NCI-H2107 treated with DMSO at 0.1 percent for 48 hours (cell line): ENCODE results near the gene CHAMP1.

Experiments used
- DNase-seq: peaks from one replicate; lab custom pipeline; 2025; ENCODE audit not compliant: unreplicated experiment; lab: John Stamatoyannopoulos, UW

CHAMP1 gene, protein sequence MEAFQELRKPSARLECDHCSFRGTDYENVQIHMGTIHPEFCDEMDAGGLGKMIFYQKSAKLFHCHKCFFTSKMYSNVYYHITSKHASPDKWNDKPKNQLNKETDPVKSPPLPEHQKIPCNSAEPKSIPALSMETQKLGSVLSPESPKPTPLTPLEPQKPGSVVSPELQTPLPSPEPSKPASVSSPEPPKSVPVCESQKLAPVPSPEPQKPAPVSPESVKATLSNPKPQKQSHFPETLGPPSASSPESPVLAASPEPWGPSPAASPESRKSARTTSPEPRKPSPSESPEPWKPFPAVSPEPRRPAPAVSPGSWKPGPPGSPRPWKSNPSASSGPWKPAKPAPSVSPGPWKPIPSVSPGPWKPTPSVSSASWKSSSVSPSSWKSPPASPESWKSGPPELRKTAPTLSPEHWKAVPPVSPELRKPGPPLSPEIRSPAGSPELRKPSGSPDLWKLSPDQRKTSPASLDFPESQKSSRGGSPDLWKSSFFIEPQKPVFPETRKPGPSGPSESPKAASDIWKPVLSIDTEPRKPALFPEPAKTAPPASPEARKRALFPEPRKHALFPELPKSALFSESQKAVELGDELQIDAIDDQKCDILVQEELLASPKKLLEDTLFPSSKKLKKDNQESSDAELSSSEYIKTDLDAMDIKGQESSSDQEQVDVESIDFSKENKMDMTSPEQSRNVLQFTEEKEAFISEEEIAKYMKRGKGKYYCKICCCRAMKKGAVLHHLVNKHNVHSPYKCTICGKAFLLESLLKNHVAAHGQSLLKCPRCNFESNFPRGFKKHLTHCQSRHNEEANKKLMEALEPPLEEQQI

DNA sequence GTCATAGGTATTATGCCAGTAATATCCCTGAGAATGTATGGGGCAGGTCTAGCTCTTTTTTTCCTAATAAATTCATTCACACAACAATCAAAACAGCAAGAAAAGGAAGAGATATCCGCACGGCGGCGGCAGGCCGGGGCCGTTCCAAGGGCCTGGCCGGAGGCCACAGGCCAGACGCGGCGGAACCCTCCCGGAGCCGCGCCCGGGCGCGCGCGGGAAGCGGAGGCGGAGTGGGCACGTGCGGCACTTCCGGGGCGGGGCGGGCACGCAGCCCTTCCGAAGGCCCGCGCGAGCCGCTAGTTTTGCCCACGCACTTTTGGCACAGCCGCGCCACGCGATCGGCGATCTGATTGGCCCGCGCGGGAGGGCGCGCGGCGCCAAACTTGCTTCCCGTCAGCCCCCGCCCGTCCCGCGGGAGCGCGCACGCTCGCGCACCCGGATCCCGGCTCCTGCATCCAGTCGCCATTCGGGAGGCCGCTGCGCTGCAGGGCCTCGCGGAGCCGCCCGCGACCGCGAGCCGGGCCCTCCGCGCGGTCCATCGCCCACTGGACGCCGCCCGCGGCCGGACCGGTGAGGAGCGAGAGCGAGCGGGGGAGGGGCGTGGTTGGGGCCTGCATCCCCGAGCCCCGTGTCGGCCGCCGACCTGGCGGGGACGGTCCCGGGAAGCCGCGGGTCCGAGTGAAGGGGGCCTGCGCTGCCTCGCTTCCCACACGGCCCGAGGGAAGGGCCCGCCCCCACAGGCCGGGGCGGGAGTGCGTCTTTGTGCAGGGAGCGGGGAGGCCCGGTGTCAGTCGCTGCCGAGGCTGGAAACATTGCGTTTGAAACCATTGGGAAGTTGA lies at the start of gene CHAMP1:
Gene CHAMP1 (plus strand): TSS at position 430 of the 839 bp plus-strand sequence. CDS start 9,340 bp downstream, outside the sequence.
- peak; percentile 57 for DNase-seq

DNA sequence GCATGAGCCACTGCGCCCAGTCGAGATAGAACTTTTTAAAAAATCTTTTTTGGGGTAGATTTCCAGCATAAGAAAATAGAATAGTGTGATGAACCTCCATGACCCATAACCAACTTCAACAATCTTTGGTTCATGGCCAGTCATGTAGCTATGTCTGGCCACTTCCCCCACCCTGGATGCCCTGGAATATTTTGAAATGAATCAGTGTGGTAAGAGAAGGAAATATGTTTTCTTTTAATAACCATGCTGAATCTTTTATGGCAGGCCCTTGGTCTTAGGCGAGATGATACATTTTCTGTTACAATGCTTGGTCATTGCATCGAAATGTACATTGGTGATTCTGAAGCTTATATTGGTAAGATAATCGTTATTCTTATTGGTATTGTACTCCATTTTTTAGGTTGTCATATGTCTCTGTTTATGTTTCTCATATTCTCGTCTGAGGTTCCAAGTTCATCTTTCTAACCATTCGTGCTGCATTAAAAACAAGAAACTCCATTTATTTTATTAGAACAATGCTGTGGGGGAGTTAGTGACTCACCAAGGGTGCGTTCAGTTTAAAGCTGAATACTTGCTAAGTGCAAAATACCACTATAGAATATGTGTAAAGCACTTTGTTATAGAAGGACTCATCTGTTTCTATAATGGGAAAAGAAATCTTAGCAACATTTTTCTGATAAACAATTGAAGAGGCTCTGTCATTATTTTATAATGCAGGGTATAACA lies 49.3 kb upstream of the CHAMP1 start:
- no peak for DNase-seq

GRCh38 chr13:114266241-114266640 lies 48.1 kb upstream of the CHAMP1 start:
- no peak for DNase-seq

GRCh38 chr13:114268344-114269280 lies 45.7 kb upstream of the CHAMP1 start:
- no peak for DNase-seq

DNA sequence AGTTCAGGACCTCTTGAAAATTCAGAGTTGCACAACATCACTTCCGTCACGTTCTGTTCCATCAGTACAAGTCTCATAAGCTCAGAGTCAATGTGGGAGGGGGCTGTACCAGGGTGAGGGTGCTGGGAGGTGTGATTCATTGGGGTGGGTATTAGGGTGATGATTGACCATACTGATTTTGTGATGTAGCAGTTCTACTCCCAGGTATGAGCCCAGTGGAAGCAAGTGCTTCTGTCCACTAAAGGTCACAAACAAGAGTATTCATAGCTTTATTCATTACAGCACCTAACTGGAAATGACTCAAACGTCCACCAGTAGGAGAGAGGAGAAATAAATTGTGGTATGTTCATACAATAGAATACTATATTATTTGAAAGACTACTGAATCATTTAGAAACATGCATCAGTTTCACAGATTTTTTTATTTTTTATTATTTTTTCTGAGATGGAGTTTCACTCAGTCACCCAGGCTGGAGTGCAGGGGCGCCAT lies 45.0 kb upstream of the CHAMP1 start:
- DNase-seq = no peak

DNA sequence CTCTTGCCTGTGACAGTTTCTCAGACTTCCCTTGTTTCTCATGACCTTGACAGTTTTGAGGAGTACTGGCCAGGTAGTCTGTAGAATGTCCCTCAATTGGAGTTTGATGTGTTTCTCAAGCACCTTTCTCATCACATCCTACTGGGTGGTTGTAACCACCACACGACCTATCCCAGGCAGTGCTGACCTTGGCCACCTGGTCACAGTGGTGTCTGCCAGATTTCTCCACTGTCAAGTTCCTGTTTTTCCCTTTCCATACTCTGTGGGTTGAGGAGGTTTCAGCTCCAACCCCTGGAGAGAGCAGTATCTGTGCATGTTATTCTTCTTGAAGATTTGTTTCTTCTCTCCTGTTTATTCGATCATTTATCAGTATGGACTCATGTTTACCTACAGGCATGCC lies 41.3 kb upstream of the CHAMP1 start:
- DNase-seq = no peak

GRCh38 chr13:114275304-114275703 lies 39.0 kb upstream of the CHAMP1 start:
- no peak for DNase-seq

- no peak for DNase-seq
Observed at GRCh38 chr13:114279146-114279545, 35.2 kb upstream of the CHAMP1 start.

GRCh38 chr13:114279758-114280355 lies 34.4 kb upstream of the CHAMP1 start:
- no peak for DNase-seq

DNA sequence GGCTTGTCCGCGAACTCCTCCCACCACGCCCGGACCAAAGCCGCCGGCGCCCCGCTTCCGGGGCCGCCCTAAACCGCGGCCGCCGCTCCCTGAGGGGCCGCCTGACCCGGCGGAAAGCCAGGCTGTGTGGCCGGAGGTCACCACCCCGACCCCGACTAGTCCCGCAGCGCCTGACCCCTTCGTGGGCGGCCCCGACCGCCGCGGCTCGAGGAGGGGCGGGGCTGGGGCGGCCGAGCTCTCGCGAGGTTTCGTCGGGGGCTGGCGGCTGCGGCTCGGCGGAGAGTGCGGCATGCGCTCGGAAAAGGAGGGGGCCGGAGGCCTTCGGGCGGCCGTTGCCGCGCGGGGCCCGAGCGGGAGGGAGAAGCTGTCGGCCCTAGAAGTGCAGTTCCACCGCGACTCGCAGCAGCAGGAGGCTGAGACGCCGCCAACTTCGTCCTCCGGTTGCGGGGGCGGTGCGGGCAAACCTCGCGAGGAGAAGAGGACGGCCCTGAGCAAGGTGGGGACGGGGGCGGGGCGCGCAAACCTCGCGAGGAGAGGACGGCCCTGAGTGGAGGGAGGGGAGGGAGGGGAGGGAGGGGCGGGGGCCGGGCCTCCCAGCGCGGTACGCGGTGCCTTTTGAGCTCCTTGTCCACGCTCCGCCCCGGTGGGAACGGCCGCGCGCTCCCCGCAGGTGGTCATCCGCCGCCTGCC lies 32.8 kb upstream of the CHAMP1 start, which contains the start of gene UPF3A:
Gene UPF3A (plus strand): TSS at position 251 of the 690 bp plus-strand sequence. CDS start 39 bp downstream, at position 290.
- peak; percentile 63 for DNase-seq

DNA sequence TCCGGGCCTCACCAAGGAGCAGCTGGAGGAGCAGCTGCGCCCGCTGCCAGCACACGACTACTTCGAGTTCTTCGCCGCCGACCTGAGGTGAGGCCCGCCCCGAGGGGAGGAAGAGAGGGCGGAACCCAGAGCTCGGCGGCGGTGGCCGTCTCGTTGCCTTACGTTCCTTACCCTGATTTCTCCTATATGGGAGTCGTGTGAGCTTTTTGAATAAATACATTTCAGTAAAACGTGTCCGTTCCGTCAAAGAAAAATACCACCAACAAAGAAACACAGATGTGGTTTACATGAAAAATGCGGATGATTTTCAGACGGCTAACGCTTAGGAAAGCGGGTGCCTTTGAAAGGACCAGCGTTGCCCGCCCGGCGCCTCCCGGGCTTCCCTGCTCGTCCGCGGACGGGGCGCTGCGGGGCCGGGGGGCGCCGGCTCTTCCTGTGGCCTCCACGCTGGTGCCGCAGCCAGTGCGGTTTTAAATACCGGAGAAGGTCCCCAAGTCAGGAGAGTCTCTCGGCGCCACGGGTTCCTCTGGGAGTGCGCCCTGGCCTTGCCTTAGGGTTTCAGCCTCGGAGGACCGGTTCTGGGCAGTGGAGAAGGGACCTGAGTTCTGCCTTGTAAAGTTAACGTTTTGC lies 32.1 kb upstream of the CHAMP1 start:
- DNase-seq = peak; percentile 63

DNA sequence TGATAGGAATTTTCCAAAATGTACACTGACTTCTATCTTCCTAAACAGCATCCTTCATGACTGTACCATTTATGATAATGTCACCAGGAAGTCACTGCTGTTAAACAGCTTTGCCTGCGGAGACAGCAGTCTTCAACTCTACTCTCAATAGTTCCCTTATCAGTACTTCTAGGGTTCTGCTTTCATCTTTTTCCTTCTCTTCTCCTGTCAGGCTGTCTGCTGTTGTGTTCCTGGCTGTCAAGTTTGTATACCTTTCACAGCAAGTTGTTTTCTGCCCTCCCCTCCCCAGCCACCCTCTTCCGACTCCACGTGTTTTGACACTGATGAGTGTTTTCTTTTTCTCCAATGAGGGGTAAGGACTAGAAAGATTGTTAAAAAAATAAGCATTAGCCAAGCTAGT lies 30.7 kb upstream of the CHAMP1 start:
- DNase-seq = no peak

- DNase-seq = no peak
Observed at GRCh38 chr13:114284680-114285079, 29.6 kb upstream of the CHAMP1 start.

DNA sequence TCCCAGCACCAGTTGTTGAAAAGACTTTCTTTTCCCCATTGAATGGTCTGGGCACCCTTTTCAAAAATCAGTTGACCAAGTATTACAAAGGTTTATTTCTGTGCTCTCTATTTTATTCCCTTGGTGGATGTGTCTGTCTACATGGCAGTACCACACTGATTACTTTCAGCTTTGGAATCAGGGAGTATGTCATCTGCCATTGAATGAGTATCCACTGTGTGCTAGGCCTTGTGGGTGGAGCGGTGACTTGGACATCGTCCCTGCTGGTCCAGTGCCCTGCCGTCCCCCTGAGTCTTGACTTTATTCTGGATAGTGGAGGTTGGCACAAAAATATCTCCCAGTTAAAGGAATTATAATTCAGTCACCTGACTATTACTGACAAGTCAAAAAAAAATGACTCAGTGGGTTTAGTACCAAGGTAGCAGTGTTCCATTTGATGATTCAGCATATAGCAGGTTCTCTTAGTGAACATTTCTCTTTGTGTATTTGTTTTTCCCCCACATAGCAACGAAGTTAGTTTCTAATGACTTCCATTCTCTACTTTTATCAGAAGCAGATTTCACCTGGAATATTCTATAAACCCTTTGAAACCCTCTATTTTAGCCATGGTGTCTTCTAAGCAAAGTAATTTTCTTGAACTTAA lies 29.0 kb upstream of the CHAMP1 start:
- no peak for DNase-seq

GRCh38 chr13:114286808-114287207 lies 27.5 kb upstream of the CHAMP1 start:
- DNase-seq = no peak

- no peak for DNase-seq
Observed at GRCh38 chr13:114288157-114288591, 26.1 kb upstream of the CHAMP1 start.

DNA sequence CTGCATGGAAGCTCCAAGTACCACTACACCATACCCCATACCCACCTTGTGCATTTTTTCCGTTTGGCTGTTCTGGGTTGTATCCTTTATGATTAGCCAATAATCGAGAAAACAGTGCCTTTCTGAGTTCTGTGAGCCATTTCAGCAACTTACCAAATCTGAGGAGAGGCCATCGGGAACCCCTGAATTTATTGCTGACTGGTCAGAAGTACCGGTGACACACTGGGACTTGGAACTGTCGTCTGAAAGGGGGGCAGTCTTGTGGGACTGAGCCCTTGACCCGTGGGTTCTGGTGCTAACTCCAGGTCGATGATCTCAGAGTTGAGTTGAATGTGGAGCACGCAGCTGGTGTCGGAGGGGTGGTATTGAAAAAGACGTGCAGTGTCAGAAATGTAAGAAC lies 17.9 kb upstream of the CHAMP1 start:
- DNase-seq = no peak
